NCI-H1105 treated with DMSO at 0.1 percent for 48 hours (cell line): ENCODE data around the gene SEMA5B.

Source experiments
- DNase-seq: peaks from one replicate; lab custom pipeline; 2025; lab: John Stamatoyannopoulos, UW

The SEMA5B gene

GRCh38 chr3:122969585-122970469 is 57.7 kb downstream of the SEMA5B start:
- DNase-seq: no peak

- no peak for DNase-seq
These were observed 59.8 kb downstream of the SEMA5B start for GRCh38 chr3:122967765-122968164.

- no peak for DNase-seq
These were observed 60.2 kb downstream of the SEMA5B start for GRCh38 chr3:122967356-122967755.

- no peak for DNase-seq
These were observed 61.5 kb downstream of the SEMA5B start for GRCh38 chr3:122966045-122966444.

- DNase-seq: no peak
These were observed 62.8 kb downstream of the SEMA5B start for GRCh38 chr3:122964811-122965210.

GRCh38 chr3:122962149-122962548 is 65.4 kb downstream of the SEMA5B start:
- no peak for DNase-seq

GRCh38 chr3:122961146-122961545 is 66.4 kb downstream of the SEMA5B start:
- DNase-seq: no peak

GRCh38 chr3:122960652-122961051 is 66.9 kb downstream of the SEMA5B start:
- DNase-seq: no peak

- DNase-seq: no peak
These were observed 68.2 kb downstream of the SEMA5B start for GRCh38 chr3:122959339-122959738.

GRCh38 chr3:122957707-122958689 is 69.6 kb downstream of the SEMA5B start:
- DNase-seq: no peak

- no peak for DNase-seq
These were observed 70.7 kb downstream of the SEMA5B start for GRCh38 chr3:122956693-122957455.

- no peak for DNase-seq
These were observed 71.5 kb downstream of the SEMA5B start for GRCh38 chr3:122955916-122956692.

GRCh38 chr3:122952520-122952919 is 75.0 kb downstream of the SEMA5B start:
- no peak for DNase-seq

- DNase-seq: no peak
These were observed 79.2 kb downstream of the SEMA5B start for GRCh38 chr3:122948408-122948807.

GRCh38 chr3:122947738-122948137 is 79.8 kb downstream of the SEMA5B start:
- DNase-seq: no peak

- DNase-seq: no peak
These were observed 80.4 kb downstream of the SEMA5B start for GRCh38 chr3:122947196-122947595.

- no peak for DNase-seq
These were observed 81.4 kb downstream of the SEMA5B start for GRCh38 chr3:122946185-122946584.

- DNase-seq: no peak
These were observed 82.3 kb downstream of the SEMA5B start for GRCh38 chr3:122945230-122945629.

- DNase-seq: no peak
These were observed 82.8 kb downstream of the SEMA5B start for GRCh38 chr3:122944671-122945161.

- no peak for DNase-seq
These were observed 83.8 kb downstream of the SEMA5B start for GRCh38 chr3:122943828-122944190.
